WTC11 (cell line): Measurements from ENCODE around the gene WDFY4. TPM values are rescaled to one million over a fixed set of nuclear protein-coding genes. Genes with fewer than 3 reads are reported as not detected.
A peak's percentile ranks its signal among the peaks of the same experiment; 100 is the strongest.

Source experiments
- ATAC-seq: fragments of 200-7000 bp; cut with Tn5 transposase; 2 replicates; pipeline ENCODE4 v1.10.0; 2021; ENCODE audit warnings: mild to moderate bottlenecking, moderate library complexity
- CTCF ChIA-PET: fragments of 300-600 bp; sonication (Branson Sonifier 250); formaldehyde crosslinking; loops from one replicate; lab custom pipeline; 2021; ENCODE audit warnings: antibody characterized with exemption; lab: Charles Lee
- POLR2A ChIA-PET: fragments of 350-600 bp; sonication (Branson Sonifier 250); formaldehyde crosslinking; loops from one replicate; lab custom pipeline; 2021; ENCODE audit warnings: antibody characterized with exemption; lab: Charles Lee
- DNase-seq: peaks from one replicate; pipeline ENCODE4 v3.0.0; 2021; ENCODE audit warnings: low spot score
- H3K27ac Mint-ChIP-seq: 2 replicates; pipeline ENCODE4 v1.8.0; 2021; ENCODE audit warnings: mixed read lengths
- H3K27me3 Mint-ChIP-seq: 2 replicates; pipeline ENCODE4 v1.8.0; 2021; ENCODE audit warnings: low read depth, mild to moderate bottlenecking, moderate library complexity, mixed read lengths
- H3K36me3 Mint-ChIP-seq: 2 replicates; pipeline ENCODE4 v1.8.0; 2021; ENCODE audit warnings: mixed read lengths
- H3K4me1 Mint-ChIP-seq: 2 replicates; pipeline ENCODE4 v1.8.0; 2022; ENCODE audit warnings: mixed read lengths
- H3K4me3 Mint-ChIP-seq: 2 replicates; pipeline ENCODE4 v1.8.0; 2021; ENCODE audit warnings: mild to moderate bottlenecking, moderate library complexity, mixed read lengths
- H3K9me3 Mint-ChIP-seq: 2 replicates; pipeline ENCODE4 v1.8.0; 2021; ENCODE audit warnings: mixed read lengths
- ATF1 ChIP-seq: sonication (generic); formaldehyde crosslinking; IDR thresholded peaks from 2 replicates; pipeline ENCODE4 v1.8.1; 2023; ENCODE audit warnings: mild to moderate bottlenecking, moderate library complexity, missing genetic modification reagents
- CREM ChIP-seq: sonication (generic); formaldehyde crosslinking; IDR thresholded peaks from 2 replicates; pipeline ENCODE4 v1.8.1; 2022; ENCODE audit warnings: mild to moderate bottlenecking, missing genetic modification reagents, moderate library complexity
- EMX1 ChIP-seq: fragments of 250-450 bp; sonication (Bioruptor Pico); IDR thresholded peaks from 2 replicates; pipeline ENCODE4 v1.8.0; 2021; ENCODE audit warnings: mild to moderate bottlenecking
- FOXK1 ChIP-seq: sonication (generic); formaldehyde crosslinking; IDR thresholded peaks from 2 replicates; pipeline ENCODE4 v1.8.0; 2022; ENCODE audit warnings: mild to moderate bottlenecking, moderate library complexity, missing genetic modification reagents
- IRF2 ChIP-seq: sonication (generic); formaldehyde crosslinking; IDR thresholded peaks from 2 replicates; pipeline ENCODE4 v1.8.0; 2022; ENCODE audit warnings: low read depth, missing genetic modification reagents, borderline replicate concordance
- NFYB ChIP-seq: sonication (generic); formaldehyde crosslinking; conservative IDR thresholded peaks from 2 replicates; pipeline ENCODE4 v1.8.0; 2022; ENCODE audit warnings: low read depth, missing genetic modification reagents
- SOX15 ChIP-seq: fragments of 250-450 bp; sonication (Bioruptor Pico); IDR thresholded peaks from 2 replicates; pipeline ENCODE4 v1.9.0; 2021; ENCODE audit warnings: mild to moderate bottlenecking
- TP53 ChIP-seq: sonication (generic); formaldehyde crosslinking; IDR thresholded peaks from 2 replicates; pipeline ENCODE4 v1.8.1; 2023; ENCODE audit warnings: mild to moderate bottlenecking, missing genetic modification reagents
- ZBTB21 ChIP-seq: sonication (generic); formaldehyde crosslinking; IDR thresholded peaks from 2 replicates; pipeline ENCODE4 v1.8.1; 2023; ENCODE audit warnings: mild to moderate bottlenecking, missing genetic modification reagents, borderline replicate concordance
- ZNF232 ChIP-seq: sonication (generic); formaldehyde crosslinking; IDR thresholded peaks from 2 replicates; pipeline ENCODE4 v1.8.0; 2022; ENCODE audit warnings: mild to moderate bottlenecking, missing genetic modification reagents
- total RNA-seq: library from RNA; stranded (reverse); gene quantifications from 3 replicates; pipeline ENCODE4 v1.2.3, GENCODE V29; 2021
- TF ChIP-seq, protein P1 (sequence below): sonication (generic); formaldehyde crosslinking; IDR thresholded peaks from 2 replicates; pipeline ENCODE4 v1.8.0; 2022; ENCODE audit warnings: mild to moderate bottlenecking, missing genetic modification reagents
- TF ChIP-seq, protein P2 (sequence below): sonication (generic); formaldehyde crosslinking; IDR thresholded peaks from 2 replicates; pipeline ENCODE4 v1.8.1; 2023; ENCODE audit warnings: mild to moderate bottlenecking, missing genetic modification reagents
- TF ChIP-seq, protein P3 (sequence below): fragments of 250-450 bp; sonication (Bioruptor Pico); IDR thresholded peaks from 2 replicates; pipeline ENCODE4 v1.9.0; 2021; ENCODE audit warnings: mild to moderate bottlenecking
- TF ChIP-seq, protein P4 (sequence below): sonication (generic); formaldehyde crosslinking; IDR thresholded peaks from 2 replicates; pipeline ENCODE4 v1.8.0; 2022; ENCODE audit warnings: mild to moderate bottlenecking, missing genetic modification reagents
- TF ChIP-seq, protein P5 (sequence below): fragments of 250-450 bp; sonication (Bioruptor Pico); IDR thresholded peaks from 2 replicates; pipeline ENCODE4 v1.8.0; 2021; ENCODE audit warnings: mild to moderate bottlenecking
- TF ChIP-seq, protein P6 (sequence below): sonication (generic); formaldehyde crosslinking; IDR thresholded peaks from 2 replicates; pipeline ENCODE4 v1.8.1; 2023; ENCODE audit warnings: mild to moderate bottlenecking, missing genetic modification reagents, moderate library complexity
- TF ChIP-seq, protein P7 (sequence below): sonication (generic); formaldehyde crosslinking; IDR thresholded peaks from 2 replicates; pipeline ENCODE4 v1.8.0; 2023; ENCODE audit warnings: mild to moderate bottlenecking, missing genetic modification reagents
- TF ChIP-seq, protein P8 (sequence below): sonication (generic); formaldehyde crosslinking; IDR thresholded peaks from 2 replicates; pipeline ENCODE4 v1.8.1; 2023; ENCODE audit warnings: mild to moderate bottlenecking, missing genetic modification reagents, moderate library complexity
- TF ChIP-seq, protein P9 (sequence below): fragments of 250-450 bp; sonication (Bioruptor Pico); IDR thresholded peaks from 2 replicates; pipeline ENCODE4 v1.9.0; 2021; ENCODE audit warnings: mild to moderate bottlenecking

WDFY4 gene
- total RNA-seq, 1 experiment from 2014 or later: 0.13 TPM

DNA sequence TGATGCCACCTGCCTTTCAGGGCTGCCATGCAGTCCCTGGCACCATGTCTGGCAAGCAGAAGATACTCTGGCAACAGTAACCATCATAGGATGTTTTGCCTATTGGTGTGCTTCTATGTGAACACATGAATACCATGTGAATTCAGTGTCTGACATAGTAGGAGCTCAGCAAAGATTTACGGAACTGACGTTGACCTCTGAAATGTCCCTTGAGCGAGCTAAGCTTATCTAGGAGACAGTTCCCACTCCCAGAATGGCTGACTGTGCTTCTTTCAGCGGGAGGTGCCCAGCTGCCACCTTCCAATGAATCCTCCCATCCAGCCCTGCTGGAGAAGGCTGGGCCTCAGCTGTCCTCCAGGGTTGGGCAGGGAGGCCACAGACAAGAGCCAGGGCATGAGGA is 326.2 kb downstream of the WDFY4 start (continued):
- TF ChIP-seq, protein P1, sequence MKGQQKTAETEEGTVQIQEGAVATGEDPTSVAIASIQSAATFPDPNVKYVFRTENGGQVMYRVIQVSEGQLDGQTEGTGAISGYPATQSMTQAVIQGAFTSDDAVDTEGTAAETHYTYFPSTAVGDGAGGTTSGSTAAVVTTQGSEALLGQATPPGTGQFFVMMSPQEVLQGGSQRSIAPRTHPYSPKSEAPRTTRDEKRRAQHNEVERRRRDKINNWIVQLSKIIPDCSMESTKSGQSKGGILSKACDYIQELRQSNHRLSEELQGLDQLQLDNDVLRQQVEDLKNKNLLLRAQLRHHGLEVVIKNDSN (CRISPR knock-in tag): no peak

DNA sequence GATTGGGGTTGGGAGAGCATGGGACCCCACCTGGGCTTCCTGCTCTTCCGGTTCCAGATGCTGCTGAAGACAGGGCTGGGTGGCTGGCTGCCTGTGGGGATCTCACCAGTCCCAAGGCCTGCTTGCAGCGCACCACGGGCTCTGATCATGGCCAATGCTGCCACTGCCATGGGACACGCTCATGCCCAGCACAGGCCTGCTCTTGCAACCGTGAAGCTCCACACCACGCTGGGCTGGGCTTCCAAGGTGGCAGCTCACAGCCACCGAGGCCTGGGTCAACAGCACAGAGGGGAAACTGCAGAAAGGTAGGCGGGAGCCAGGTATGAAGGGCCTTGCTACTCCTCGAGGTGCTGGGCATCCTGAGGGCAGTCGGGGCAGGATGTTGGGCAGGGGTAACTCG is 327.1 kb downstream of the WDFY4 start:
- Mint-ChIP-seq H3K36me3 (no peaks in the 10 kb centered on the region), H3K27me3 (no peaks in the 10 kb centered on the region), H3K4me1 (peaks cover 10% of the 10 kb centered on the region), H3K9me3 (no peaks in the 10 kb centered on the region), H3K4me3 (no peak overlapping the region), H3K27ac (no peak overlapping the region)
- POLR2A ChIA-PET: no interaction called here
- no peak for ATAC-seq
- TF ChIP-seq IRF2: no peak
- TF ChIP-seq, protein P2, sequence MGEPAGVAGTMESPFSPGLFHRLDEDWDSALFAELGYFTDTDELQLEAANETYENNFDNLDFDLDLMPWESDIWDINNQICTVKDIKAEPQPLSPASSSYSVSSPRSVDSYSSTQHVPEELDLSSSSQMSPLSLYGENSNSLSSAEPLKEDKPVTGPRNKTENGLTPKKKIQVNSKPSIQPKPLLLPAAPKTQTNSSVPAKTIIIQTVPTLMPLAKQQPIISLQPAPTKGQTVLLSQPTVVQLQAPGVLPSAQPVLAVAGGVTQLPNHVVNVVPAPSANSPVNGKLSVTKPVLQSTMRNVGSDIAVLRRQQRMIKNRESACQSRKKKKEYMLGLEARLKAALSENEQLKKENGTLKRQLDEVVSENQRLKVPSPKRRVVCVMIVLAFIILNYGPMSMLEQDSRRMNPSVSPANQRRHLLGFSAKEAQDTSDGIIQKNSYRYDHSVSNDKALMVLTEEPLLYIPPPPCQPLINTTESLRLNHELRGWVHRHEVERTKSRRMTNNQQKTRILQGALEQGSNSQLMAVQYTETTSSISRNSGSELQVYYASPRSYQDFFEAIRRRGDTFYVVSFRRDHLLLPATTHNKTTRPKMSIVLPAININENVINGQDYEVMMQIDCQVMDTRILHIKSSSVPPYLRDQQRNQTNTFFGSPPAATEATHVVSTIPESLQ (CRISPR knock-in tag): no peak
- TF ChIP-seq, protein P3, sequence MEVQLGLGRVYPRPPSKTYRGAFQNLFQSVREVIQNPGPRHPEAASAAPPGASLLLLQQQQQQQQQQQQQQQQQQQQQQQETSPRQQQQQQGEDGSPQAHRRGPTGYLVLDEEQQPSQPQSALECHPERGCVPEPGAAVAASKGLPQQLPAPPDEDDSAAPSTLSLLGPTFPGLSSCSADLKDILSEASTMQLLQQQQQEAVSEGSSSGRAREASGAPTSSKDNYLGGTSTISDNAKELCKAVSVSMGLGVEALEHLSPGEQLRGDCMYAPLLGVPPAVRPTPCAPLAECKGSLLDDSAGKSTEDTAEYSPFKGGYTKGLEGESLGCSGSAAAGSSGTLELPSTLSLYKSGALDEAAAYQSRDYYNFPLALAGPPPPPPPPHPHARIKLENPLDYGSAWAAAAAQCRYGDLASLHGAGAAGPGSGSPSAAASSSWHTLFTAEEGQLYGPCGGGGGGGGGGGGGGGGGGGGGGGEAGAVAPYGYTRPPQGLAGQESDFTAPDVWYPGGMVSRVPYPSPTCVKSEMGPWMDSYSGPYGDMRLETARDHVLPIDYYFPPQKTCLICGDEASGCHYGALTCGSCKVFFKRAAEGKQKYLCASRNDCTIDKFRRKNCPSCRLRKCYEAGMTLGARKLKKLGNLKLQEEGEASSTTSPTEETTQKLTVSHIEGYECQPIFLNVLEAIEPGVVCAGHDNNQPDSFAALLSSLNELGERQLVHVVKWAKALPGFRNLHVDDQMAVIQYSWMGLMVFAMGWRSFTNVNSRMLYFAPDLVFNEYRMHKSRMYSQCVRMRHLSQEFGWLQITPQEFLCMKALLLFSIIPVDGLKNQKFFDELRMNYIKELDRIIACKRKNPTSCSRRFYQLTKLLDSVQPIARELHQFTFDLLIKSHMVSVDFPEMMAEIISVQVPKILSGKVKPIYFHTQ (CRISPR knock-in tag): no peak
- no peak for TF ChIP-seq ZBTB21 (CRISPR knock-in tag)
- TF ChIP-seq SOX15 (CRISPR knock-in tag): no peak
- TF ChIP-seq, protein P4, sequence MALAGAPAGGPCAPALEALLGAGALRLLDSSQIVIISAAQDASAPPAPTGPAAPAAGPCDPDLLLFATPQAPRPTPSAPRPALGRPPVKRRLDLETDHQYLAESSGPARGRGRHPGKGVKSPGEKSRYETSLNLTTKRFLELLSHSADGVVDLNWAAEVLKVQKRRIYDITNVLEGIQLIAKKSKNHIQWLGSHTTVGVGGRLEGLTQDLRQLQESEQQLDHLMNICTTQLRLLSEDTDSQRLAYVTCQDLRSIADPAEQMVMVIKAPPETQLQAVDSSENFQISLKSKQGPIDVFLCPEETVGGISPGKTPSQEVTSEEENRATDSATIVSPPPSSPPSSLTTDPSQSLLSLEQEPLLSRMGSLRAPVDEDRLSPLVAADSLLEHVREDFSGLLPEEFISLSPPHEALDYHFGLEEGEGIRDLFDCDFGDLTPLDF: no peak
- TF ChIP-seq, protein P5, sequence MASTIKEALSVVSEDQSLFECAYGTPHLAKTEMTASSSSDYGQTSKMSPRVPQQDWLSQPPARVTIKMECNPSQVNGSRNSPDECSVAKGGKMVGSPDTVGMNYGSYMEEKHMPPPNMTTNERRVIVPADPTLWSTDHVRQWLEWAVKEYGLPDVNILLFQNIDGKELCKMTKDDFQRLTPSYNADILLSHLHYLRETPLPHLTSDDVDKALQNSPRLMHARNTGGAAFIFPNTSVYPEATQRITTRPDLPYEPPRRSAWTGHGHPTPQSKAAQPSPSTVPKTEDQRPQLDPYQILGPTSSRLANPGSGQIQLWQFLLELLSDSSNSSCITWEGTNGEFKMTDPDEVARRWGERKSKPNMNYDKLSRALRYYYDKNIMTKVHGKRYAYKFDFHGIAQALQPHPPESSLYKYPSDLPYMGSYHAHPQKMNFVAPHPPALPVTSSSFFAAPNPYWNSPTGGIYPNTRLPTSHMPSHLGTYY (CRISPR knock-in tag): no peak
- DNase-seq: no peak
- CTCF ChIA-PET: no interaction called here

DNA sequence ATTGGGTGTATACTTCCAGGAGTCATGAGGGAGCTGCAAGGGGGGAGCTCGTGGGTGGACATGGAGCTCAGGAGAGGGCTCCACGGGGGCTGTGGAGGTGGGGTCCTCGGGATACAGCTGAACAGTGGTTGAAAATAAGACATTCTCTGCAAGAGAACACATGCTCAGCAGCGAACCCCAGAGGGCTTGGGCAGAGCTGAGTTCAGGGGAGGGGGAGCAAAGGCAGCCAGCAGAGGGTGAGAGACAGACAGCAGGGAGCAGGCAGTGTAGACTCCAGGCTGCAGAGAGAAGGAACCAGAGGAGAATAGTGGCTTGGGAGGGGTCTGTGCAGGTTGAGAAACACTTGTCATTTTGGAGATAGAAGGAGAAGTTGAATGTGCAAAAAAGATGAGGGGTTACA is 327.9 kb downstream of the WDFY4 start:
- Mint-ChIP-seq H3K4me1 (peaks cover 10% of the 10 kb centered on the region), H3K27ac (no peak overlapping the region)
- peak; percentile 41; the same call in 1 of the 2 replicates for ATAC-seq
- no peak for TF ChIP-seq NFYB (CRISPR knock-in tag)
- no peak for TF ChIP-seq TP53
- TF ChIP-seq ZNF232 (CRISPR knock-in tag): no peak
- no peak for TF ChIP-seq CREM
- TF ChIP-seq FOXK1: no peak
- TF ChIP-seq EMX1 (CRISPR knock-in tag): no peak
- TF ChIP-seq, protein P6, sequence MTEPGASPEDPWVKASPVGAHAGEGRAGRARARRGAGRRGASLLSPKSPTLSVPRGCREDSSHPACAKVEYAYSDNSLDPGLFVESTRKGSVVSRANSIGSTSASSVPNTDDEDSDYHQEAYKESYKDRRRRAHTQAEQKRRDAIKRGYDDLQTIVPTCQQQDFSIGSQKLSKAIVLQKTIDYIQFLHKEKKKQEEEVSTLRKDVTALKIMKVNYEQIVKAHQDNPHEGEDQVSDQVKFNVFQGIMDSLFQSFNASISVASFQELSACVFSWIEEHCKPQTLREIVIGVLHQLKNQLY: no peak
- TF ChIP-seq, protein P7, sequence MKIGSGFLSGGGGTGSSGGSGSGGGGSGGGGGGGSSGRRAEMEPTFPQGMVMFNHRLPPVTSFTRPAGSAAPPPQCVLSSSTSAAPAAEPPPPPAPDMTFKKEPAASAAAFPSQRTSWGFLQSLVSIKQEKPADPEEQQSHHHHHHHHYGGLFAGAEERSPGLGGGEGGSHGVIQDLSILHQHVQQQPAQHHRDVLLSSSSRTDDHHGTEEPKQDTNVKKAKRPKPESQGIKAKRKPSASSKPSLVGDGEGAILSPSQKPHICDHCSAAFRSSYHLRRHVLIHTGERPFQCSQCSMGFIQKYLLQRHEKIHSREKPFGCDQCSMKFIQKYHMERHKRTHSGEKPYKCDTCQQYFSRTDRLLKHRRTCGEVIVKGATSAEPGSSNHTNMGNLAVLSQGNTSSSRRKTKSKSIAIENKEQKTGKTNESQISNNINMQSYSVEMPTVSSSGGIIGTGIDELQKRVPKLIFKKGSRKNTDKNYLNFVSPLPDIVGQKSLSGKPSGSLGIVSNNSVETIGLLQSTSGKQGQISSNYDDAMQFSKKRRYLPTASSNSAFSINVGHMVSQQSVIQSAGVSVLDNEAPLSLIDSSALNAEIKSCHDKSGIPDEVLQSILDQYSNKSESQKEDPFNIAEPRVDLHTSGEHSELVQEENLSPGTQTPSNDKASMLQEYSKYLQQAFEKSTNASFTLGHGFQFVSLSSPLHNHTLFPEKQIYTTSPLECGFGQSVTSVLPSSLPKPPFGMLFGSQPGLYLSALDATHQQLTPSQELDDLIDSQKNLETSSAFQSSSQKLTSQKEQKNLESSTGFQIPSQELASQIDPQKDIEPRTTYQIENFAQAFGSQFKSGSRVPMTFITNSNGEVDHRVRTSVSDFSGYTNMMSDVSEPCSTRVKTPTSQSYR: no peak
- TF ChIP-seq ATF1 (CRISPR knock-in tag): no peak
- TF ChIP-seq, protein P8, sequence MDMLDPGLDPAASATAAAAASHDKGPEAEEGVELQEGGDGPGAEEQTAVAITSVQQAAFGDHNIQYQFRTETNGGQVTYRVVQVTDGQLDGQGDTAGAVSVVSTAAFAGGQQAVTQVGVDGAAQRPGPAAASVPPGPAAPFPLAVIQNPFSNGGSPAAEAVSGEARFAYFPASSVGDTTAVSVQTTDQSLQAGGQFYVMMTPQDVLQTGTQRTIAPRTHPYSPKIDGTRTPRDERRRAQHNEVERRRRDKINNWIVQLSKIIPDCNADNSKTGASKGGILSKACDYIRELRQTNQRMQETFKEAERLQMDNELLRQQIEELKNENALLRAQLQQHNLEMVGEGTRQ (CRISPR knock-in tag): no peak
- TF ChIP-seq, protein P9, sequence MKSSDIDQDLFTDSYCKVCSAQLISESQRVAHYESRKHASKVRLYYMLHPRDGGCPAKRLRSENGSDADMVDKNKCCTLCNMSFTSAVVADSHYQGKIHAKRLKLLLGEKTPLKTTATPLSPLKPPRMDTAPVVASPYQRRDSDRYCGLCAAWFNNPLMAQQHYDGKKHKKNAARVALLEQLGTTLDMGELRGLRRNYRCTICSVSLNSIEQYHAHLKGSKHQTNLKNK (CRISPR knock-in tag): no peak

More for the DNA sequence above, 327.9 kb downstream of the WDFY4 start:
- no peaks in the 10 kb centered on the region for H3K36me3 Mint-ChIP-seq
- ChIA-PET POLR2A (no interaction called here), CTCF (interaction anchor here (1.7 kb wide), 1 partner anchor 11 kb away, joined by 6 read pairs; no protein-coding TSS in a partner anchor)
- DNase-seq: no peak
- no peaks in the 10 kb centered on the region for H3K9me3 Mint-ChIP-seq
- H3K27me3 Mint-ChIP-seq: no peaks in the 10 kb centered on the region
- no peak overlapping the region for H3K4me3 Mint-ChIP-seq
